GM18511 (cell line): ENCODE measurements around the gene RAB33A.
"Not testable (repeated sequence)": the region's sequence is repeated elsewhere in the genome, so short reads cannot be mapped to it uniquely, and the experiment has no call there.

Source experiments
- ATAC-seq: cut with Tn5 transposase; IDR thresholded peaks from one replicate; pipeline ENCODE4 v1.9.1; 2021; ENCODE audit warnings: mild to moderate bottlenecking, moderate library complexity; ENCODE audit not compliant: unreplicated experiment

Gene RAB33A

DNA sequence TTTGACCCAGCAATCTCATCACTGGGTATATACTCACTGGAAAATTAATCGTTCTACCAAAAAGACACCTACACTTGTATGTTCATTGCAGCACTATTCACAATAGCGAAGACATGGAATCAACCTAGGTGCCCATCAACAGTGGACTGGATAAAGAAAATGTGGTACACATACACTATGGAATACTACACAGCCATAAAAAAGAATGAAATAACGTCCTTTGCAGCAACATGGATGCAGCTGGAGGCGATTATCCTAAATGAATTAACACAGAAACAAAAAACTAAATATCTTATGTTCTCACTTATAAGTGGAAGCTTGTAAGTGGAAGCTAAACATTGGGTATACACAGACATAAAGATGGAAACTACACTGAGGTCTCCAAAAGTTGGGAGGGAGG, 59.4 kb downstream of the RAB33A start:
- not testable (repeated sequence) for ATAC-seq
